HG02970 (cell line): ENCODE data around the gene TGIF2.

ENCODE experiments used
- ATAC-seq: cut with Tn5 transposase; IDR thresholded peaks from one replicate; pipeline ENCODE4 v1.9.1; 2021; ENCODE audit warnings: mild to moderate bottlenecking, moderate library complexity, moderate number of reproducible peaks; ENCODE audit not compliant: unreplicated experiment, low FRiP score

Gene TGIF2

GRCh38 chr20:36573103-36573797 lies at the start of gene TGIF2:
TGIF2 (plus strand) TSS chr20:36573597; CDS start chr20:36578775, 5,178 bp downstream.
- peak; percentile 70 for ATAC-seq

- ATAC-seq = no peak
Observed at GRCh38 chr20:36525620-36526365, 47.6 kb upstream of the TGIF2 start.

- no peak for ATAC-seq
Observed at GRCh38 chr20:36526521-36527011, 46.8 kb upstream of the TGIF2 start.

GRCh38 chr20:36527331-36528125 lies 45.9 kb upstream of the TGIF2 start:
- ATAC-seq = no peak

GRCh38 chr20:36528176-36528874 lies 45.1 kb upstream of the TGIF2 start:
- no peak for ATAC-seq

- no peak for ATAC-seq
Observed at GRCh38 chr20:36528875-36529417, 44.5 kb upstream of the TGIF2 start.

GRCh38 chr20:36532388-36532787 lies 41.0 kb upstream of the TGIF2 start:
- ATAC-seq = no peak

GRCh38 chr20:36532822-36533221 lies 40.6 kb upstream of the TGIF2 start:
- ATAC-seq = no peak

- ATAC-seq = no peak
Observed at GRCh38 chr20:36538026-36538722, 35.2 kb upstream of the TGIF2 start.

GRCh38 chr20:36540551-36541211 lies 32.7 kb upstream of the TGIF2 start:
- no peak for ATAC-seq

GRCh38 chr20:36541227-36541767 lies 32.1 kb upstream of the TGIF2 start, which contains the start of gene MYL9:
MYL9 (plus strand) TSS chr20:36541519; CDS start chr20:36544885, 3,366 bp downstream.
- no peak for ATAC-seq

GRCh38 chr20:36541768-36542488 lies 31.5 kb upstream of the TGIF2 start:
- no peak for ATAC-seq

- no peak for ATAC-seq
Observed at GRCh38 chr20:36542516-36543183, 30.7 kb upstream of the TGIF2 start.

GRCh38 chr20:36543184-36544133 lies 29.9 kb upstream of the TGIF2 start:
- no peak for ATAC-seq

GRCh38 chr20:36544134-36545018 lies 29.0 kb upstream of the TGIF2 start:
- no peak for ATAC-seq
